ENCODE measurements around the gene HIPK2.

The HIPK2 gene

GRCh38 chr7:139683137-139683921, 94.5 kb downstream of the HIPK2 start:
- TF ChIP-seq TAF1 (IDR thresholded peaks at IDR 0.05; ENCODE audit: borderline replicate concordance, low read depth, low read length), result no peak
- peak; percentile 29; the same call in 1 of the 2 replicates for TF ChIP-seq POLR2A (IDR thresholded peaks at IDR 0.05; ENCODE audit: low read depth, low read length)
- 0 out of 2 replicates have a peak, but pooled peaks have one; percentile 24 for TF ChIP-seq POLR2AphosphoS5 (IDR thresholded peaks at IDR 0.05; ENCODE audit: low read depth, low read length)
- DNase-seq (ENCODE audit: insufficient read length) (no peak), FAIRE-seq (no peak)

DNA sequence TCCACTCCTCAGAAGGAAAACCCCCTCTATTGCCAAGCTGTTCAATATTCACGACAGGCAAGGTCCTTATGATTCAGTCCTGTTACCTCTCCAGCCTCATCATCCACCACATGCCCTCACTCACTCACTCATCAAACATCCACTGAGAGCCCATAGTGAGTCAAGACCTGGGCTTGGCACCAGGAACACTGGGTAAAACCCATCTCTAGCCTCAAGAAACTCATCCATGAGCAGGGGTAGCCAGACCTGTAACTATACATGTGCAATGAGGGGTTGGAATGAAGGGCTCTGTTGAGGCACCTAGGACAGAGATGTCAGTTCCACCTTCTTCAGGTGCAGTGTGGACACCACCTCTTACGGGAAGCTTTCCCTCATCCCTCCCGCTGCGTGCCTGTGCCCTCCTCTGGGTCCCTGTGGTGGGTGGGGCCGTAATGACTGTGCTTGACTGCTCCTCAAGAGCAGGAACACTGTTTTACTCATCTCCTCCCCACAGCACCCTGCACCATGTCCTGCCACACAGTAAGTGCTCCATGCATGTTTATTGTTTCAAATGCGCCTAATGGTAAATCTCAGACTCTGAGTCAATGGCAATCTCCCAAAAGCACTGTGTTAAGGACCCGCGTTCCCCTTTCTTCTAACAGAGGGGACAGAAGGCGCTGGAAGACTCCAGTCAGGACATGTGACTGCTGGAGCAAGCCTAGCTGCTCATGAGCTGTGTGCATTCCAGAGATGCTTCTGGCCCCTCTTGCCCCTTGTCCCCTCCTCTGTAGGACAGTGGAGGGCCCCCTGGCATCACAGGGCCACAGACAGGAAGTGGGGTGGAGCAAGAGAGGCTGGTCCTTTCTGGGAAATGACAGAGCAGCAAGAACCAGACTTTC, 95.4 kb downstream of the HIPK2 start:
- no peak for DNase-seq (ENCODE audit: insufficient read length)
- no peak for TF ChIP-seq TAF1 (IDR thresholded peaks at IDR 0.05; ENCODE audit: borderline replicate concordance, low read depth, low read length)
- no peak for TF ChIP-seq POLR2AphosphoS5 (IDR thresholded peaks at IDR 0.05; ENCODE audit: low read depth, low read length)
- peak; percentile 13; the same call in 1 of the 2 replicates for TF ChIP-seq POLR2A (IDR thresholded peaks at IDR 0.05; ENCODE audit: low read depth, low read length)
- FAIRE-seq, result no peak

DNA sequence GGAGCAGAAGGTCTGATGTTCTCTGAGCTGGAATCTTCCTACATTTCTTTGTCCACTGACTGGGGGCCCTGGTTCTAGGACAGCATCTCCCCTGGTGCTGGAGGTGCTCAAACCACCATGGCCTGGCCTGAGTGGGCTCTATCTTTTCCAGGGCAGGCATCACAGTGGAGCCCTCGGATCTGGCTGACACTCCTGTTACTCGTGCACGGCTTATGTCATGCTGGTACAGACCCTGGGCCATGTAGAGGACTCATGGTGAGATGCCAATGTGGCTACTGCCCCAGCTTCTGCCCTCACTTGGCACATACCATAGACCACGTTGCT, 96.0 kb downstream of the HIPK2 start:
- DNase-seq (ENCODE audit: insufficient read length), result no peak
- TF ChIP-seq POLR2AphosphoS5 (IDR thresholded peaks at IDR 0.05; ENCODE audit: low read depth, low read length), result no peak; the same call in 1 of the 2 replicates
- TF ChIP-seq TAF1 (IDR thresholded peaks at IDR 0.05; ENCODE audit: borderline replicate concordance, low read depth, low read length), result no peak
- no peak; the same call in 1 of the 2 replicates for TF ChIP-seq POLR2A (IDR thresholded peaks at IDR 0.05; ENCODE audit: low read depth, low read length)
- no peak for FAIRE-seq

DNA sequence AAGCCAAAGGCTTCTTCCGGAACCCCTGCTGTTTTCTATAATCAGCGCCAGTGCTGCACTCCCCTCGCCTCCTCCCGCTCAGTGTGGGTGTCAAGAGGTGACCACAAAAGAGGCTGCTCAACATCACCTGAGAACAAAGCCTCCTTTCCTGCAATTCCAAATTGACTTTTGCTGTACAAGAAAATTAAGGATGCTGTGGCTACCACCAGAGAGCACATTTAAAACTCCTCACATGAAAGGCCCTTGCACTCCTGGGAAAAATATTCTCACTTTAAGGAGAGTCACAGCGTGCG, 96.4 kb downstream of the HIPK2 start:
- no peak for DNase-seq (ENCODE audit: insufficient read length)
- TF ChIP-seq POLR2AphosphoS5 (IDR thresholded peaks at IDR 0.05; ENCODE audit: low read depth, low read length), result peak; percentile 40; the same call in 1 of the 2 replicates
- no peak for TF ChIP-seq POLR2A (IDR thresholded peaks at IDR 0.05; ENCODE audit: low read depth, low read length)
- FAIRE-seq, result no peak

- FAIRE-seq (no peak), DNase-seq (ENCODE audit: insufficient read length) (no peak)
- TF ChIP-seq POLR2AphosphoS5 (IDR thresholded peaks at IDR 0.05; ENCODE audit: low read depth, low read length), result no peak
- TF ChIP-seq POLR2A (IDR thresholded peaks at IDR 0.05; ENCODE audit: low read depth, low read length), result no peak
- no peak for TF ChIP-seq TAF1 (IDR thresholded peaks at IDR 0.05; ENCODE audit: borderline replicate concordance, low read depth, low read length)
Observed at GRCh38 chr7:139680676-139681462, 96.9 kb downstream of the HIPK2 start.

GRCh38 chr7:139679731-139680594, 97.8 kb downstream of the HIPK2 start:
- DNase-seq (ENCODE audit: insufficient read length), result no peak
- FAIRE-seq, result no peak

GRCh38 chr7:139676390-139676789, 101.4 kb downstream of the HIPK2 start:
- FAIRE-seq (no peak), DNase-seq (ENCODE audit: insufficient read length) (no peak)
- TF ChIP-seq POLR2AphosphoS5 (IDR thresholded peaks at IDR 0.05; ENCODE audit: low read depth, low read length), result no peak
- TF ChIP-seq TAF1 (IDR thresholded peaks at IDR 0.05; ENCODE audit: borderline replicate concordance, low read depth, low read length), result no peak
- no peak for TF ChIP-seq POLR2A (IDR thresholded peaks at IDR 0.05; ENCODE audit: low read depth, low read length)

More at GRCh38 chr7:139679731-139680594, 97.8 kb downstream of the HIPK2 start:
- TF ChIP-seq TAF1 (IDR thresholded peaks at IDR 0.05; ENCODE audit: borderline replicate concordance, low read depth, low read length), result no peak
- no peak for TF ChIP-seq POLR2A (IDR thresholded peaks at IDR 0.05; ENCODE audit: low read depth, low read length)

GRCh38 chr7:139675127-139676125, 102.4 kb downstream of the HIPK2 start:
- DNase-seq (ENCODE audit: insufficient read length) (no peak), FAIRE-seq (peak; percentile 30)
- peak; percentile 46 for TF ChIP-seq POLR2A (IDR thresholded peaks at IDR 0.05; ENCODE audit: low read depth, low read length)
- peak; percentile 49; the same call in 1 of the 2 replicates for TF ChIP-seq POLR2AphosphoS5 (IDR thresholded peaks at IDR 0.05; ENCODE audit: low read depth, low read length)
- no peak for TF ChIP-seq TAF1 (IDR thresholded peaks at IDR 0.05; ENCODE audit: borderline replicate concordance, low read depth, low read length)

DNA sequence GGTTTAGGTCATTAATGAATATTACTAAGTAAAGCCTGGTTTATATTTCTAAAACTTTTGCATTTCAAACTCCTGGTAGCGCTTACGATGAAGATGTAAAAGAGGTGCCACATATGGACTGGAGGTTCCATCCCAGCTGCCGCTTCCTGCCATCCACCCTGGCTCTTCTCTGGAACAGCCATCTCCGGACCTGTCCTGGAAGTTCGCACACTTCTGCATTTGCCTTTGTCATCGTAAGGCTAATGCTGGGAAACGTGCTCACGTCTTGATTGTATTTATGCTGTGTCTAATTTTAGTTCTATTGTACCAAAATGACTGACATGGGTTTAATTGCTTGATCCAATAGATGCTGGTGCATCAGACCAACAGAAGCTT, 103.1 kb downstream of the HIPK2 start:
- 0 out of 2 replicates have a peak, but pooled peaks have one; percentile 11 for TF ChIP-seq TAF1 (IDR thresholded peaks at IDR 0.05; ENCODE audit: borderline replicate concordance, low read depth, low read length)
- no peak for TF ChIP-seq POLR2A (IDR thresholded peaks at IDR 0.05; ENCODE audit: low read depth, low read length)
- no peak for TF ChIP-seq POLR2AphosphoS5 (IDR thresholded peaks at IDR 0.05; ENCODE audit: low read depth, low read length)
- DNase-seq (ENCODE audit: insufficient read length) (no peak), FAIRE-seq (no peak)
